ENCODE results near the gene CARD9.
A peak's percentile ranks its signal among the peaks of the same experiment; 100 is the strongest.
"Not testable (repeated sequence)": the region's sequence is repeated elsewhere in the genome, so short reads cannot be mapped to it uniquely, and the experiment has no call there.

CARD9 gene, protein sequence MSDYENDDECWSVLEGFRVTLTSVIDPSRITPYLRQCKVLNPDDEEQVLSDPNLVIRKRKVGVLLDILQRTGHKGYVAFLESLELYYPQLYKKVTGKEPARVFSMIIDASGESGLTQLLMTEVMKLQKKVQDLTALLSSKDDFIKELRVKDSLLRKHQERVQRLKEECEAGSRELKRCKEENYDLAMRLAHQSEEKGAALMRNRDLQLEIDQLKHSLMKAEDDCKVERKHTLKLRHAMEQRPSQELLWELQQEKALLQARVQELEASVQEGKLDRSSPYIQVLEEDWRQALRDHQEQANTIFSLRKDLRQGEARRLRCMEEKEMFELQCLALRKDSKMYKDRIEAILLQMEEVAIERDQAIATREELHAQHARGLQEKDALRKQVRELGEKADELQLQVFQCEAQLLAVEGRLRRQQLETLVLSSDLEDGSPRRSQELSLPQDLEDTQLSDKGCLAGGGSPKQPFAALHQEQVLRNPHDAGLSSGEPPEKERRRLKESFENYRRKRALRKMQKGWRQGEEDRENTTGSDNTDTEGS

DNA sequence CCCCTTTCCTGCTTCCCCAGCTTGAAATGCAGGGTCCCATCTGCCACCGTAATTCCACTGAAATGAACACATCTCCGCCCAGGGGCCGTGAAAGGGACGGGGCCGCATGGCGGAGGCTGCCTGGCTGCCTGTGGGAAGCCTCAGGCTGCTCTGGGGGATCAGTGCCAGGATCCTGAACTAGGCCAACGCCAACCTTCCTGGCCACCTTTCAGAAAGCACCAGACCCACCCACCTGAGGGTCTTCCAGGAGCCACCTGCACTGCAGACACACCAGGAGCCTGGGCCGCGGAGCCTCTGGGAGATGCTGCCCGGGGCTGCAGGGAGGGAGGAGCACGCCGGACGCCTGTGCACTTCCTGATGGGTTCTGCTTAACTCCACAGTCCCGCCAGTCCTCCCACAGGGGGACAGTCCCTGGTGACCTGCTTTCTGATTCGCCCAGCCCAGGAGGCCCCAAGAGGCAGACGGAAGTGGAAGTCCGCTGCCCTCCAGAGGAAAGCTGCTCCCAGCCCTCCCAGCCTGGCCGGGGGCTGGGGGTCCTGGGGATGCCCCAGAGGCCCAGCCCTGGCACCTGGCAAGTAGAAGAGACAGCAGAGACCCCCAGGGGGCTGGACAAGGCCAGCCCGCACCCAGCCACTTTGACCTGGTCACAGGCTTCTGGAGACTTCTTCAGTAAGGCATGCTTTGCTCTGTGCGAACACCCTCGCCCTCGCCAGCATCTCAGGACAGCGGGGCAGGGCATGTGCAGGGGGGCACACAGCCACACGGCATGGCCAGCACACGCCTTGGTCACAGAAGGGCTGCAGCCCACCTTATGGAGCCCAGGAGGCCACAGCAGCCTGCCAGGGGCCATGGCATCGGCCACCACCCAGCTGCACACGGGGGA lies at the start of gene CARD9:
Gene CARD9, minus strand, starts transcription at position 370 of the 883 bp plus-strand sequence. CDS start 1,591 bp downstream, outside the sequence.
- DNase-seq = peak in 11 of 56 donors; percentile 19 to 49 (median 36)

DNA sequence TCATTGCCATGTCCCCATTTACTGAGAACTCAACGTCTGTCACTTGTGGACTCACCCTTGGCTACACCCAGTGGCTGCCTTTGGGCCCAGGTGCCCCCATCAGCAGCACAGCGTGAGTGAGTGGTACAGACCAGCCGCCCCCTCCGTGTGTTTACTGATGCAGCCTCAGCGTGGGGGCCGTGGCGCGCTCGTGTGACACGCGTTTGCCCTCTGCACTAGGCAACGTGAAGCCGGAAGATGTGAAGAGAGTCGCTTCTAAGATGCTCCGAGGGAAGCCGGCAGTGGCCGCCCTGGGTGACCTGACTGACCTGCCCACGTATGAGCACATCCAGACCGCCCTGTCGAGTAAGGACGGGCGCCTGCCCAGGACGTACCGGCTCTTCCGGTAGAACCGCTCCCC lies 49.4 kb upstream of the CARD9 start:
- DNase-seq = no peak

DNA sequence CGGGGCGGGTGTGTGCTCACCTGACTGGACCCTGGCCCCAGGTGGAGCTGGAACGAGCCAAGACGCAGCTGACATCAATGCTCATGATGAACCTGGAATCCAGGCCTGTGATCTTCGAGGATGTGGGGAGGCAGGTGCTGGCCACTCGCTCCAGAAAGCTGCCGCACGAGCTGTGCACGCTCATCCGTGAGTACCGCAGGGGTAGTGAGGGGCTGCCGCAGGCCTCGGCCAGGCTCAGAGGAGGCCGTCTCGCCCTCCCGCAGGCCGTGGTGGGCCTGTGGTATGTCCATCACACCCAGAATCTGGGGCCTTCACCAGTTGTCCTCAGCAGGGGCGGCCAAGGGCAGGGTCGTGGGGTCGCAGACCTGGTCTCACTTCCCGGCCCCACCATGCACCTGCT lies 48.3 kb upstream of the CARD9 start:
- DNase-seq = no peak

DNA sequence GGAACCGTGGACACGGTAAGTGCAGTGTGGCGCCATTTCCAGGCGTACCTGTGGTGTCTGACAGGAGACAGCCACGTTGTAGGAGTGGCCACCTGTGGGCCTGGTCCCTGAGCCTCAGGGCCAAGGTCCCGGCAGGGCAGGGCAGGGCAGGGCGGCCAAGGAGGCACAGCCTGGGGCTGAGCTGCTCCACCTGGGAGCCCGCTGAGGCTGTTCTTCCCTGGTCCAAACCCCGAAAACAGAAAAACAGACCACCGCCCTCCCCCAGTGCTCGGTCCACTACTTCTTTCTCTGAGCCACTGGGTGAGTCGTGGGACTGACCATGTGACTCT lies 45.6 kb upstream of the CARD9 start:
- no peak for DNase-seq

DNA sequence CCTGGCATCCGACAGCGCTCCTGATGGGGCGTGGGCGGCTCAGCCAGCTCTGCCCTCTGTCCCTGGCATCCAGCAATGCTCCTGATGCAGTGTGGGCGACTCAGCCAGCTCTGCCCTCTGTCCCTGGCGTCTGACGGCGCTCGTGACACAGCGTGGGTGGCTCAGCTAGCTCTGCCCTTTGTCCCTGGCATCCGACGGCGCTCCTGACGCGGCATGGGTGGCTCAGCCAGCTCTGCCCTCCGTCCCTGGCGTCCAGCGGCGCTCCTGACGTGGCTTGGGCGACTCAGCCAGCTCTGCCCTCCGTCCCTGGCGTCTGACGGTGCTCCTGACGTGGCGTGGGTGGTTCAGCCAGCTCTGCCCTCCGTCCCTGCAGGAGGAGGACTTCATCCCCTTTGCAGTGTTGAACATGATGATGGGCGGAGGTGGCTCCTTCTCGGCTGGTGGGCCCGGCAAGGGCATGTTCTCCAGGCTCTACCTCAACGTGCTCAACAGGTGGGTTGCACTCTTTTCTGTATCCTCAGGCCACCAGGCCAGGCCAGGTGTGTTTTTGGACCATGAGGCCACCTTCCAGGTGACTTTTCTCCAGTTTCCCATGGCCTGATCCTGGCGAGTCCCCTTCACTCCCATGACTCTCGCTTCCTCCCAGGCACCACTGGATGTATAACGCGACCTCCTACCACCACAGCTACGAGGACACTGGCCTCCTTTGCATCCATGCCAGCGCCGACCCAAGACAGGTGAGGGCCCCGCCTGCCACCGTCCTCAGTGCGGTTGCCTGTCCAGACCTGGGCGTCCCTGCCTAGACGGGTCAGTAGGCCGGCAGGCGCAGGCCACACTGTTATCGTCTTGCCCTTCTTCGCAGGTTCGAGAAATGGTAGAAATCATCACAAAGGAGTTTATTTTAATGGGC lies 45.0 kb upstream of the CARD9 start:
- DNase-seq = no peak

DNA sequence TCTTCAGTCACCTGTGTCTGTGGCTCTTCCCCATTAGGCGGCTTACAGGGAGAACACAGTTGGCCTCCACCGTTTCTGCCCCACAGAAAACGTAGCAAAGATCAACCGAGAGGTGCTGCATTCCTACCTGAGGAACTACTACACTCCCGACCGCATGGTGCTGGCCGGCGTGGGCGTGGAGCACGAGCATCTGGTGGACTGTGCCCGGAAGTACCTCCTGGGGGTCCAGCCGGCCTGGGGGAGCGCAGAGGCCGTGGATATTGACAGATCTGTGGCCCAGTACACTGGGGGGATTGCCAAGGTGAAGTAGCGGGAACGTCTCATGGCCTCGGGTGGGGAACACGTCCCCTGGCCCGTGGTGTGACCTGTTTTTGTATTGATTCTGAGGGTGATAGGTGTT lies 43.4 kb upstream of the CARD9 start:
- DNase-seq = no peak

DNA sequence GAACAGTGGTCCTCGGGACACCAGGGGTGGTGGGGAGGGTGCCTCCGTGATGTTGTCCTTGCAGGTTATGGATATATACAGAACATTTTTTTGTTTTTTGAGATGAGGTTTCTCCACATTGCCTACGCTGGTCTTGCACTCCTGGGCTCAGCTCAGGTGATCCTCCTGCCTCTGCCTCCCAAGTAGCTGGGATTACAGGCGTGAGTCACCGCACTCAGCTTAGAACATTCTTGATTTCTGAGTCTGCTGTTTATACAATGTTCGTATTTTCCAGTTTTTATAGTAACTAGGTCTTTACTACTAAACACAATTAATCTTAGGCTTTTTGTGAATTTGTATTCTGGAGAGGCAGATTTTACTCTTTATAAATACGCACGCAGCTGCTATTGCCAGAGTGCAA lies 43.0 kb upstream of the CARD9 start:
- no peak for DNase-seq

DNA sequence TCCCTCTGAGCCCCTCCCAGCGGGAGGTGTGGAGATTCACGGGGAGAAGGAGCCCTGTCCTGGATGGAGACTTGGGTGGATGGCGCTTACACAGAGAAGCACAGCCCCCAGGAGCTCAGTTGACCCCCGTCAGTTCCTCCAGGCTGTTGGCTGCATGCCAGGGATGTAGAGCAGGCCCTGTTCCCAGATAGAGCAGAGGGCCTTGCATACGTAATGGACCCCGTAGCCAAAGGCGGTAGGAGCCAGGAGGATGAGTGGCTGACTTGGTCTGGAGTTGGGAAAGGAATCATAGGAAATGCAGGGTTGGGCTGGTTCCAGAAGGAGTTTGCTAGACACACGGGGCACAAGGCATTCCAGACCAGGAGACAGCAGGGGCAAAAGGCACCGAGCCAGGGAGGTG lies 39.5 kb upstream of the CARD9 start:
- DNase-seq = peak in 13 of 56 donors; percentile 7 to 50 (median 20)

DNA sequence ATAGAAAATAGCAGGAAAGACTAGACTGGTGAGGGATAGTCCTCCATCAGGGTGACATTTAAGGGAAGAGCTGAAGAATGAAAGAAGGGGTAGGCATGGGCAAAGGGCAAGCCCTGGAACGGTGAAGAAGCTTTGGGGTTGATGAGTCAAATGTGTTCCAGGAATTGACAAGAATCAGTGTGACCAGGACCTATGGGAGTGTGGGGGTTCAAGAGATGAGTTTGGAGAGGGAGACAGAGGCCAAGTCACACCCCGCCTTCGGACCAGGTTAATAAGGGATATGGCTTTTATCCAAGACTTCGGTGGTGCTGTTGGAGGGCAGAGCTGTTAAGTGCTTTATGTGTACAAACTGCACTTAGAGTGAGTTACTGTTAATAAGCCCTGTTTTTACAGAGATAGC lies 37.9 kb upstream of the CARD9 start:
- no peak for DNase-seq

DNA sequence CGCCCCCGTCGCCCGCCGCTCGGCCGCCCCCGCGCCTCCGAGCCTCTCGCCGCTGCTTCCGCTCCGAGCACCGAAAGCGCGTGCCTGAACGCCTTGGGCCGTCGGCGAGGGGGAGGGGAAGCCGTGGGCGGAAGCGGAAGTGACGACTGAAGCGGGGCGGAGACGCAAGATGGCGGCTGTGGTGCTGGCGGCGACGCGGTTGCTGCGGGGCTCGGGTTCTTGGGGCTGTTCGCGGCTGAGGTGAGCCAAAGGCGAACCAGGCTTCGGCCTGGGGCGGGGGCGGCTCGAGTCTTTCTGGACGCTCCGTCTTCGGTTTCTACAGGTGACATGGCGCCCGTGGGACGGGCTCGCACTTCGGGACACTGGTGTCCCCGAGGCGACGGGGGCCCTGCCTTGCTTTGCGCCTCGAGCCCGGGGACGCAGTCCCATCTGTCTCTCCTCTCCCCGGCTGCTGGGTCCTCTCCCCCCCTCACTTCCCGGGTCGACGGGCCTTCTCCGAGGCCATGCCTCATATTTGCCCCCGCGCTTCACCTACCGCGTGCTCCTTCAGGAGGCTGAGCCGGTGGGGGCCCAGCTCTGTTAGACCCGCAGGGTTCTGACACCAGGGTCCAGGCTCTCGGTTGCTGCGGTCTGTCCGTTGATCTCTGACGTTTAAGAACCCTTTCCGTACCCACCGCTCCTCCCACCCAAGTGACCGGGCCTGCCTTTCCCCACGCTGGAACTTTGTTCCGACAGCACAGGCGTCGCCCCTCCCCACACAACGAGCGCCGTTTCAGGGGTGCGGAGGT lies 37.2 kb upstream of the CARD9 start, which contains the start of the genes ENTR1 and PMPCA:
Gene ENTR1, minus strand, starts transcription at position 115 of the 788 bp plus-strand sequence. CDS start 217 bp downstream, outside the sequence.
Gene PMPCA, plus strand, starts transcription at position 159 of the 788 bp plus-strand sequence. Its CDS starts 11 bp downstream, at position 170.
- peak in 55 of 56 donors; percentile 23 to 96 (median 82) for DNase-seq

DNA sequence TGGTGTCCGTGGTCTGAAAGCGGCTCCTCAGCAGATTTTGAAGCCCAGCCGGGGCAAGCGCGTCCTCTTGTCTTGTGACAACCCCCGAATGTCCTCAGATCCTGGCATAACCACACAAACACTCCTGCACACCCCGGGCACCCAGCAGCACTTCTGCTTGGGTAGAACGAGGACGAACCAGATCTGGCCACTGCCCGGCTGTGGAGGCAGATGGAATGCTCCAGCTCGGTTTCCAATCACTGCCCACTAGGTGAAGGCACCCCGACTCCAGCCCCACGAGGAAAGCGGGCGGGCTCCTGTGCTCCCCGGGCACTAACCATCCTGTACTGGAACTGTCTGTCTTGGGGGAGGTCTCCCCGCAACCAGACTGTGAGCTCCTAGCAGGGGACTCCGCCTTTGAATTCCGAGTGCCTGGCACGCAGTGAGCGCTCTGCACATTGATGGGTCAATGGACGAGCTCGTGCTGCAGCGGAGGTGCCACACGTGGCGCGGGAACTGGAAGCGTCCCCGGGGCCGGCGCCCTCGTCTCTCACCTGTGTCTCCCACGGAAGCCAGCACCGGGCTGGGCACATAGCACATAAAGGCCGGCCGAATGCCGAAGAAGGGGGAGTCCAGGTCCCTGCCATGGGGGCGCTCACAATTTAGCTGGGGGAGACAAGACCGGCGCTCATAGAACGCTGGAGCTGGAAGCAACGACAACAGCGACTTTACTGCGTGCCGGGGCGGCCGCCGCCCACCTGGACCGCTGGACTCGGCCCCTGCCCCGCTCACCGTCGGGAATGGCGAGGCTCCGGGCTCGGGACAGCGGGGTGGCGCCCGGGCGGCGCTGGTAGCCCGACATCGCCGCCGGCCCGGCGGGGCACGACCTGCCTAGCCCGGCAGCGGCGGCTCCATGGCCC lies 36.3 kb upstream of the CARD9 start:
- DNase-seq = peak in 20 of 56 donors; percentile 4 to 49 (median 19)

DNA sequence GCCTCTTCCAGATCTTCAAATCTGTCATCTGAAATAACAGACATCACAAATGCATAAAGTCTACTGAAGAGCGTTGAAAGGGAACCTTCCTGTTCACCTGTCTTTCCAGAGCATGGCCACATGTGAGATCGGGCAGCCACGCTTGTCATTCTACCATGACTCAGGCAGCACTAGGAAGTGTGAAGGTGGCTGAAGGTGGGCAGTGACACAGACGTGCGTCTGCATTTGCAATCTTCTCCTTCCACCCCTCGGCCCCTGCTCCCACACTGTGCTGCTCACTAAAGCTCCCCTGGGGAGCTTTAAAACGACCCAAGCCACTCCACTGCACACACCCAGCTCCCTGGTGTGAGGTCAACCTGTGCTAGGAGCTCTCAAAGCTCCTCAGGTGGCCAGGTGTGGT lies 34.4 kb upstream of the CARD9 start:
- DNase-seq = peak in 3 of 56 donors; percentile 2 to 12 (median 3)

DNA sequence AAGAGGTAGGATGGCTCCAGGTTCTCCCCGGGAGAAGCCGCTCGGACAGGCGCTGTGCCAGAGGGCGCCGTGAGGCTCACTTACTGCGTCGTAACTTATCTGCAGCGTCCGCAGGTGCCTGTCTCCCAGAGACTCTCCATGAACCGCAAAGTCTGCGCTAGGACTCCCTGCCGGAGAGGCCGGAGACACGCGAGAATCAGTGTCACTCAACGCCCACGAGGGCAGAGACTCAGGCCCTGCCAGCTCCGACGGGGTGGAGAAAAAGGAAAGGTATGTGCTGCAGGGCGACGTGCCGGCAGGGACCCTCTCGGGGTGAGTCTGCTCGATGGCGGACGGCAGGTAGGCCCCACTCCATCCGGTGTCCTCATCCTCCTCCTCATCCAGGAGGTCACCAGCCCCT lies 33.6 kb upstream of the CARD9 start:
- not testable (repeated sequence) for DNase-seq

DNA sequence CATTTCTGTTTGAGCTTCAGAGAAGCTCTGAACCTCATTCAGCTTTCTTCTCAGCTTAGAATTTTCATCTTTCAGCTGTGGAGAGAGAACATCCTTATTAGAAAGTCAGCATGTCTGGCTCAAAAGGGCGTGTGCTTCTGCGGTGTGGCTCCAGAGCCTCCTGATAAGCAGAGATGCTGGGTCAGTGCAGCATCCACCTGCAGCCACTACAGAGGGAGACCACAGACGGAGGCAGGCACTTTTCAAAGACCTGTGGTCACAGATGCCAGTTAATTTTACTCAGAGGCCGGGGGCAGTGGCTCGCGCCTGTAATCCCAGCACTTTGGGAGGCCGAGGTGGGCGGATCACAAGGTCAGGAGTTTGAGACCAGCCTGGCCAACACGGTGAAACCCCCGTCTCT lies 32.4 kb upstream of the CARD9 start:
- not testable (repeated sequence) for DNase-seq

DNA sequence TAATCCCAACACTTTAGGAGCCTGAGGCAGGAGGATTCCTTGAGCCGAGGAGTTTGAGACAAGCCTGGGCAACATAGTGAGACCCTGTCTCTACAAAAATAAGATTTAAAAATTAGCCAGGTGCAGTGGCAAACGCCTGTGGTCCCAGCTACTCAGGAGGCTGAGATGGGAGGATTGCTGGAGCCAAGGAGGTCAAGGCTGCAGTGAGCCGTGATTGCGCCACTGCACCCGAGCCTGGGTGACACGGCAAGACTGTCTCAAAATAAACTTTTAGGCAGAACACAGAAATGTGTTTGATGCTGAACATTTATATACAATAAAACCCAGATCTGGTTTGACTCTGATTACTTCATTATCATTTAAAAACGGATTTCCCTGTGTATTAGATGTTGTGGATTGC lies 32.0 kb upstream of the CARD9 start:
- DNase-seq = no peak

DNA sequence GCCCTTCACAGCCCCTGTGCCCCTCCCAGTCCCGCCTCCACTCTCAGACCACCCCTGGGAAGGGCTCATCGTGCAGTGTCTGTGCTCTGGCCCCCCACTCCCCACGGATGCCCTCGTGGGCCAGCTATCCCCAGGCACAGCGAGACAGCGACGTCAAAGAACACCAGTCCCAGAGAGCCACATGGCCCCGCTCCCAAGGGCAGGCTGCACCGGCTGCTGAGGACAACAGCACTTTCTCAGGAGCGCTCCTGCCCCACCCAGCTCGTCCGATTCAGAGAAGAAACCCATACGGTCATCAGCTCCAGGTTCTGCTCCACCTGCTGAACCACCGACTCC lies 31.3 kb upstream of the CARD9 start:
- no peak for DNase-seq

DNA sequence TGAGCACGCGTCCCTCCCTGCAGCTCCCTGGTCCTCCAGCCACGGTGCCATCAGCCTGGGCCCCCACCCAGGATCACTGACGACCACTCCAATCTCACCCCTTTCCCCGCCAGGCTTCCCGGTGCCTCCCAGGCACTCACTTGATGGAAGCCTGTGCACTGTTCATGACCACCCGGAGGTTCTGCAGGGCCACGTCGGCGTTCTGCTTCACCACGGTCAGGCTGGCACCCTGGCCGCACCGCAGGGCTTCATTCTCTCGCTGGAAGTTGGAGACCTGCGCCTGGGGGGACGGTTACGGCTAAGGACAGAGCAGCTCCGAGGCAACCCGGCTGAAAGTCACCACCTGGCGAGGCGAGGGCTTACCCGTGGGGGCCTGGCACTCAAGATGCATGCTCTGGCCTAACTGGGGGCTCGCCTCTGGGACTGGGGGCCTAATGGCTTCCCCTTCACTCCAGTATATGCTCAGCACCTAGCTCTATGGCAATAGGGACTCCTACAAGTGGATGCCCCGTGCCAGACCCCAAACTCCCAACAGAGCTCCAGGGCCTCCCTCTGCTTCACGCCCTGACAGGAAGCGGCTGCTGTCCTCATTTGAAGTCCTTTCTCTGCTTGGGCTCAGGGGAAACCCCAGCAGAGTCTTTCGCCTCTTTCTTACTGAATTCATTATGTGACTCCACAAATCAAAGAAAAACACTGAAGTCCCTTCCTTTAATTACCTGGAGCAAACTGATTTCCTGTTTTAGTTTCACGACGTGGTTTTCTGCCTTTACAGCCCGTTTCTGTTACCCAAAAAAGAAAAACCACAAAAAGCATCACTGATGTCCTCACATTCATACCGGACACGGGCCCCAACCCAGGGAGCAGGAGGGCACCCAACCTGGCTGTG lies 30.7 kb upstream of the CARD9 start:
- no peak for DNase-seq

DNA sequence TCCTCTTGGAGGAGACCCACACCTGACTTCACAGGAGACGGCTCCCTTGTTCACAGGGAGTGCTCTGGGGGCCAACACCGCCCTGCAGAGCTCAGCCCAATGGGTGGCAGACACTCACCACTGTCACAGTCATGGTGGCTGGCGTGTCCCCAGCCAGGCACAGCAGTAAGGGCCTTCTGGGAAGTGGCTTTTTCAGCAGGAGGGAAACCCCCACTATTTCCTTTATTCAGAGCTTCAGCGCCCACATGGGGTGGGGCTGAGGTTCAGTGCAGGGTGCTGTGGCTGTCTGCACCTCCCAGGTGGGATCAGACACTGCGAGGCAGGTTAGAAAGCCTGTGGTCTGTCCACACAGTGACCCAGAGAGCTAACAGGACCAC lies 30.1 kb upstream of the CARD9 start:
- DNase-seq = no peak

All from nucleus accumbens (tissue), 56 donors.